HG03460 (cell line): ENCODE measurements around the gene IP6K3.

ENCODE experiments used
- ATAC-seq: cut with Tn5 transposase; IDR thresholded peaks from one replicate; pipeline ENCODE4 v1.9.1; 2021; ENCODE audit not compliant: unreplicated experiment

IP6K3 gene

GRCh38 chr6:33677143-33677660 is 69.5 kb downstream of the IP6K3 start:
- no peak for ATAC-seq

- ATAC-seq, result no peak
These were observed 70.1 kb downstream of the IP6K3 start for GRCh38 chr6:33676416-33677142.

- no peak for ATAC-seq
These were observed 70.7 kb downstream of the IP6K3 start for GRCh38 chr6:33675968-33676367.

GRCh38 chr6:33673851-33674250 is 72.9 kb downstream of the IP6K3 start:
- no peak for ATAC-seq

- no peak for ATAC-seq
These were observed 73.9 kb downstream of the IP6K3 start for GRCh38 chr6:33672808-33673207.

- no peak for ATAC-seq
These were observed 75.0 kb downstream of the IP6K3 start for GRCh38 chr6:33671744-33672072.
